Stimulated activated CD4-positive, alpha-beta T cell treated with anti-CD3 and anti-CD28 coated beads, Interleukin-4, amount 100 ng/mL, for 48 hours (primary cell): ENCODE measurements around the gene QSOX1.

Experiments
- DNase-seq, 2 donors: peaks; one replicate each; pipeline ENCODE4 v3.0.0-alpha.2; 2020; ENCODE audit warnings: low read depth in 2 of 2

QSOX1 gene

GRCh38 chr1:180150982-180151381 is 3.7 kb upstream of the QSOX1 start:
- no peak for DNase-seq

GRCh38 chr1:180151508-180151907 is 3.2 kb upstream of the QSOX1 start:
- DNase-seq: no peak

- DNase-seq: no peak
Measured at GRCh38 chr1:180152588-180152987, 2.1 kb upstream of the QSOX1 start.

- DNase-seq: no peak
Measured at GRCh38 chr1:180153032-180153431, 1.6 kb upstream of the QSOX1 start.

GRCh38 chr1:180154003-180154324 is 705 bp upstream of the QSOX1 start:
- DNase-seq: no peak

- DNase-seq: no peak
Measured at GRCh38 chr1:180155182-180155682, 563 bp downstream of the QSOX1 start.

GRCh38 chr1:180156201-180156600 is 1.5 kb downstream of the QSOX1 start:
- DNase-seq: no peak

GRCh38 chr1:180156631-180157091 is 2.0 kb downstream of the QSOX1 start:
- no peak for DNase-seq

- no peak for DNase-seq
Measured at GRCh38 chr1:180157108-180157507, 2.4 kb downstream of the QSOX1 start.

GRCh38 chr1:180157576-180158057 is 2.9 kb downstream of the QSOX1 start:
- DNase-seq: no peak

- no peak for DNase-seq
Measured at GRCh38 chr1:180158149-180159147, 3.8 kb downstream of the QSOX1 start.

GRCh38 chr1:180160357-180160756 is 5.7 kb downstream of the QSOX1 start:
- DNase-seq: no peak

GRCh38 chr1:180163041-180163440 is 8.4 kb downstream of the QSOX1 start:
- DNase-seq: no peak

- no peak for DNase-seq
Measured at GRCh38 chr1:180165096-180165495, 10.4 kb downstream of the QSOX1 start.

- DNase-seq: no peak
Measured at GRCh38 chr1:180165509-180166435, 11.1 kb downstream of the QSOX1 start.

- DNase-seq: no peak
Measured at GRCh38 chr1:180166436-180166800, 11.7 kb downstream of the QSOX1 start.

GRCh38 chr1:180167021-180167701 is 12.5 kb downstream of the QSOX1 start:
- no peak for DNase-seq

GRCh38 chr1:180167721-180168467 is 13.2 kb downstream of the QSOX1 start:
- DNase-seq: no peak

GRCh38 chr1:180168786-180169639 is 14.3 kb downstream of the QSOX1 start:
- DNase-seq: peak in 1 of 2 donors; percentile 20
